Neural progenitor cell (in vitro differentiated cells): ENCODE data around the gene MYO7B. TPM values are rescaled to one million over a fixed set of nuclear protein-coding genes. Genes with fewer than 3 reads are reported as not detected.

Experiments used
- DNase-seq: peaks from one replicate; pipeline ENCODE4 v3.0.0-alpha.2; 2016; ENCODE audit warnings: low spot score
- H2AFZ ChIP-seq: fragments of 200-600 bp; sonication (generic); replicated peaks from 2 replicates; pipeline ENCODE4 v1.6.1; 2016; ENCODE audit warnings: antibody characterized with exemption
- H3F3A ChIP-seq: fragments of 200-600 bp; sonication (generic); 2 replicates; pipeline ENCODE4 v1.6.1; 2016; ENCODE audit warnings: antibody characterized with exemption, low read depth
- H3K27ac ChIP-seq: fragments of 200-600 bp; sonication (generic); 2 replicates; pipeline ENCODE4 v1.5.1; 2016; ENCODE audit warnings: mild to moderate bottlenecking
- H3K27me3 ChIP-seq: fragments of 200-600 bp; sonication (generic); 2 replicates; pipeline ENCODE4 v1.6.1; 2016; ENCODE audit warnings: mild to moderate bottlenecking, moderate library complexity
- H3K36me3 ChIP-seq: fragments of 200-600 bp; sonication (generic); 2 replicates; pipeline ENCODE4 v1.5.1; 2016
- H3K4me1 ChIP-seq: fragments of 200-600 bp; sonication (generic); 2 replicates; pipeline ENCODE4 v1.6.1; 2016; ENCODE audit warnings: mixed run types
- H3K4me2 ChIP-seq: fragments of 200-600 bp; sonication (generic); 2 replicates; pipeline ENCODE4 v1.6.1; 2016
- H3K4me3 ChIP-seq: fragments of 200-600 bp; sonication (generic); 2 replicates; pipeline ENCODE4 v1.5.1; 2016
- H3K79me2 ChIP-seq: fragments of 200-600 bp; sonication (generic); 2 replicates; pipeline ENCODE4 v1.6.1; 2016; ENCODE audit warnings: low read depth
- H3K9ac ChIP-seq: fragments of 200-600 bp; sonication (generic); 2 replicates; pipeline ENCODE4 v1.6.1; 2016
- H3K9me3 ChIP-seq: fragments of 200-600 bp; sonication (generic); 2 replicates; pipeline ENCODE4 v1.5.1; 2016; ENCODE audit warnings: low read depth
- H4K20me1 ChIP-seq: fragments of 200-600 bp; sonication (generic); 2 replicates; pipeline ENCODE4 v1.6.1; 2016; ENCODE audit warnings: low read depth
- H3K27ac Mint-ChIP-seq: 3 replicates; pipeline ENCODE4 v1.8.0; 2021; ENCODE audit warnings: mixed read lengths
- H3K27me3 Mint-ChIP-seq: 2 replicates; pipeline ENCODE4 v1.8.0; 2022; ENCODE audit warnings: low read depth, mild to moderate bottlenecking, inconsistent platforms, moderate library complexity, mixed read lengths; ENCODE audit not compliant: insufficient read depth
- H3K36me3 Mint-ChIP-seq: 3 replicates; pipeline ENCODE4 v1.8.0; 2021; ENCODE audit warnings: mixed read lengths
- H3K4me1 Mint-ChIP-seq: 3 replicates; pipeline ENCODE4 v1.8.0; 2021; ENCODE audit warnings: mixed read lengths
- H3K4me3 Mint-ChIP-seq: 3 replicates; pipeline ENCODE4 v1.8.0; 2021; ENCODE audit warnings: mild to moderate bottlenecking, moderate library complexity, mixed read lengths
- H3K9me3 Mint-ChIP-seq: 3 replicates; pipeline ENCODE4 v1.8.0; 2020; ENCODE audit warnings: mixed read lengths
- CTCF ChIP-seq: fragments of 200-600 bp; sonication (generic); IDR thresholded peaks from 2 replicates; pipeline ENCODE4 v1.5.1; 2017; ENCODE audit warnings: antibody characterized with exemption, mild to moderate bottlenecking
- EZH2 ChIP-seq: fragments of 200-600 bp; sonication (generic); IDR thresholded peaks from 2 replicates; pipeline ENCODE4 v1.6.1; 2017; ENCODE audit warnings: antibody characterized with exemption, mild to moderate bottlenecking, moderate library complexity
- EZH2phosphoT487 ChIP-seq: fragments of 200-600 bp; sonication (generic); IDR thresholded peaks from 2 replicates; pipeline ENCODE4 v1.6.1; 2017; ENCODE audit warnings: antibody characterized with exemption
- total RNA-seq: library from RNA; depleted of rRNA; stranded (reverse); fragments of >200 nt; gene quantifications from 2 replicates; pipeline ENCODE4 v1.2.3, GENCODE V29; 2015; ENCODE audit warnings: low replicate concordance

Gene MYO7B
- total RNA-seq, 1 donor from 2014 or later = not detected

- H3K9me3 ChIP-seq = no peaks in the 10 kb centered on the region
- Mint-ChIP-seq H3K27me3 (peaks cover 7% of the 10 kb centered on the region), H3K36me3 (no peaks in the 10 kb centered on the region), H3K9me3 (no peaks in the 10 kb centered on the region), H3K4me3 (no peak overlapping the region), H3K27ac (no peak overlapping the region), H3K4me1 (peaks cover 2% of the 10 kb centered on the region)
- no peak overlapping the region for H3K9ac ChIP-seq
- no peaks in the 10 kb centered on the region for H3F3A ChIP-seq
- H3K4me3 ChIP-seq = no peak overlapping the region
- peak; percentile 28 for DNase-seq
- peak overlapping the region; percentile 51 for H2AFZ ChIP-seq
- peaks cover 5% of the 10 kb centered on the region for H3K4me1 ChIP-seq
- H3K27me3 ChIP-seq = no peaks in the 10 kb centered on the region
- no peaks in the 10 kb centered on the region for H3K79me2 ChIP-seq
- H3K27ac ChIP-seq = no peak overlapping the region
- H4K20me1 ChIP-seq = no peaks in the 10 kb centered on the region
- H3K36me3 ChIP-seq = no peaks in the 10 kb centered on the region
- TF ChIP-seq EZH2phosphoT487 (no peak), EZH2 (no peak), CTCF (no peak)
- H3K4me2 ChIP-seq = no peak overlapping the region
These were observed 102.3 kb downstream of the MYO7B start for GRCh38 chr2:127637725-127638252.

GRCh38 chr2:127638361-127639110 is 103.1 kb downstream of the MYO7B start:
- no peak overlapping the region for H3K9ac ChIP-seq
- no peak overlapping the region for H3K27ac Mint-ChIP-seq
- H3K4me1 Mint-ChIP-seq = peaks cover 8% of the 10 kb centered on the region
- H3K4me2 ChIP-seq = no peak overlapping the region
- H2AFZ ChIP-seq = peak overlapping the region; percentile 51
- no peaks in the 10 kb centered on the region for H3K9me3 Mint-ChIP-seq
- no peak for TF ChIP-seq EZH2
- TF ChIP-seq EZH2phosphoT487 = no peak
- TF ChIP-seq CTCF = no peak
- H3K4me1 ChIP-seq = peaks cover 5% of the 10 kb centered on the region
- H3K9me3 ChIP-seq = no peaks in the 10 kb centered on the region
- no peak overlapping the region for H3K4me3 Mint-ChIP-seq
- no peaks in the 10 kb centered on the region for H3K36me3 ChIP-seq
- H3F3A ChIP-seq = no peaks in the 10 kb centered on the region
- no peaks in the 10 kb centered on the region for H3K36me3 Mint-ChIP-seq
- H3K27me3 ChIP-seq = no peaks in the 10 kb centered on the region
- no peaks in the 10 kb centered on the region for H4K20me1 ChIP-seq
- H3K27me3 Mint-ChIP-seq = peaks cover 7% of the 10 kb centered on the region
- H3K4me3 ChIP-seq = no peak overlapping the region
- H3K27ac ChIP-seq = no peak overlapping the region
- DNase-seq = peak; percentile 17
- no peaks in the 10 kb centered on the region for H3K79me2 ChIP-seq

- Histone ChIP-seq H4K20me1 (no peaks in the 10 kb centered on the region), H3F3A (no peaks in the 10 kb centered on the region), H3K9ac (no peak overlapping the region), H3K27me3 (no peaks in the 10 kb centered on the region), H2AFZ (no peak overlapping the region), H3K79me2 (no peaks in the 10 kb centered on the region), H3K36me3 (no peaks in the 10 kb centered on the region), H3K9me3 (no peaks in the 10 kb centered on the region), H3K4me2 (no peak overlapping the region), H3K27ac (no peak overlapping the region), H3K4me3 (no peak overlapping the region), H3K4me1 (peaks cover 5% of the 10 kb centered on the region)
- Mint-ChIP-seq H3K27me3 (peaks cover 11% of the 10 kb centered on the region), H3K36me3 (no peaks in the 10 kb centered on the region), H3K9me3 (no peaks in the 10 kb centered on the region), H3K27ac (no peak overlapping the region), H3K4me3 (no peak overlapping the region), H3K4me1 (peaks cover 13% of the 10 kb centered on the region)
- DNase-seq = no peak
- TF ChIP-seq EZH2phosphoT487 = no peak
- no peak for TF ChIP-seq EZH2
- no peak for TF ChIP-seq CTCF
These were observed 103.6 kb downstream of the MYO7B start for GRCh38 chr2:127639111-127639474.
